ENCODE data around the gene SNX27.

SNX27 gene

DNA sequence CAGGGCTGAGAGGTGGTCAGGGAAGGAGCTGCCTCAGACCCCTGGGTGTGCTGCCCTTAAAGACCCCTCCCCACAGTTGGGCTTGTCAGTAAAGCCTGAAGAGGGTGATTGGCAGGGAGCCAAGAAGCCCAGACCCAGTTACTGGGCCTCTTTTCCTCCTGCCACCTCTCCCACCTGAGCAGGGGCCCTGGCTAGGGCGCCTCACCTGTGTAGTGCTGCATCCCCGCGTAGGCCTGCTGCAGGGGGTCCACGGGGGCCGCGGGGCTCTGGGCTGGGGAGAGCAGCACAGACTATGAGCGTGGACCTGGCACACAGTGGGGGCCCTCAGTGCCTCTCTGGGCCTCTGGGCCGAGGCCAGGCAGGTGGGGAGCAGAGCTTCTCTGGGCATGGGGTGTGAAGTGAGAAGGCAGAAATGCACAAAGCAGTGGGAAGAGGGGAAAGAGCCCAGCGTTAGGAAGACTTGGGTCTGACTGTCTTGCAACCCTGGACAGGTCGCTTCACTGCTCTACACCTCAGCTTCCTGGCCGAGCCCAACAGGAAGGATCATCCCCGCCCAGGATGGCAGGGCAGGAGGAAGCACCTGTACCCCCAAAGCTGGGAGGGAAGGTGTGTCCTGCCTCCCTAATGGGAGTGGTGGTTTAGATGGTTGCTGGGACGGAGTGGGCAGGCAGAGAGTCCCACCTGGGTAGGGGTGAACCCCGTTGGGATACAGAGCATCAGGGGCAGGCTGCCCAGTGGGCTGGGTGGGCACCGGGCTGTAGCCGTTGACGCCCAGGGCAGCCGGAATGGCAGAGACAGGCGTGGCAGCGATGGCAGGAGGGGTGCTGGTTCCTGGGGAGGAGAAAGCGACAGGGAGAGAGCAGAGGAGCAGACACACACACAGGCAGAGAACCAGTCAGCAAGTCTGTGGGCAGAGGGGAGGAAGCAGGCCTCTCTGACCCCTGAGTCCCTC is 94.9 kb downstream of the SNX27 start:
- DNase-seq = no peak

DNA sequence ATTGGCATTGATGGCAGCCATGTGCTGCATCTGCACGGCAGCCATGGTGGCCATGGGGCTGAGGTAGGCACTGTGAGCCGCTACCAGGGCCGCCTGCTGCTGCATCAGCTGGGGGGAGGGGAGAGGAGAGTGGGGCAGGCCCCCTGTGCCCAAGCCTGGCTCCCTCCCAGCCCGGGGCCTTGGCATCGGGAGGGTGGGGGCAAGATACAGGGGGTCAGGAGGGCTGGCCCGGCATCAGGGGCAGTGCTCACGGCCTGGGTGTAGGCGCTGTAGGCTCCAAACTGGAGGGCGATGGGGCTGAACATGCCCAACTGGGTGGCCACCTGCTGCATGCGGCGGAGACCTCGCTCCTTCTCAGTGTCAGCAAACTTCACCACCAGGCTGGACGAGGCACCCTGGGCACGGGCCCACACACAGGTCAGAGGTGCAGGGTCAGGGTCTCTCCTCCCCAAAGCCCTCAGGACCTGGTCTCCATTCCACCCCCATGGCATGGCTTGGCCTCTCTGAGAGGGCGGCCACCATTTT is 95.8 kb downstream of the SNX27 start:
- no peak for DNase-seq

DNA sequence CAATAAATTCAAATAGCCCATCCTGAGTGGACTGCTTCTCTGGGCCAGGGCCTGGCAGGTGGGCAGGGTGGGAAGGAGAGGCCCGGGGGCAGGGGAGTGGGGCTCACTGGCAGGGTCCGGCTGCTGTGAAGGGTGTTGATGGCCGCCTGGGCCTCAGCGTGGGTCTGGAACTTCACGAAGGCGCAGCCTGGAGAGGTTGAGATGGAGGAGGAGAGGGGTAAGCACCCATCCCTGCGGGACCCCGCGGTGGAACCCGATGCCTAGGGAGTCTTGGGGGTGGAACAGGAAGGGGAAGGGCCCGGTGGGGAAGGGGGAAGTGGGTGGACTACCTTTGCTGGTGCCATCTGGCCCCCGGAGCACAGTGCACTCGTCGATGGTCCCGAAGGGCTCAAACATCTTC is 97.0 kb downstream of the SNX27 start:
- DNase-seq = no peak

DNA sequence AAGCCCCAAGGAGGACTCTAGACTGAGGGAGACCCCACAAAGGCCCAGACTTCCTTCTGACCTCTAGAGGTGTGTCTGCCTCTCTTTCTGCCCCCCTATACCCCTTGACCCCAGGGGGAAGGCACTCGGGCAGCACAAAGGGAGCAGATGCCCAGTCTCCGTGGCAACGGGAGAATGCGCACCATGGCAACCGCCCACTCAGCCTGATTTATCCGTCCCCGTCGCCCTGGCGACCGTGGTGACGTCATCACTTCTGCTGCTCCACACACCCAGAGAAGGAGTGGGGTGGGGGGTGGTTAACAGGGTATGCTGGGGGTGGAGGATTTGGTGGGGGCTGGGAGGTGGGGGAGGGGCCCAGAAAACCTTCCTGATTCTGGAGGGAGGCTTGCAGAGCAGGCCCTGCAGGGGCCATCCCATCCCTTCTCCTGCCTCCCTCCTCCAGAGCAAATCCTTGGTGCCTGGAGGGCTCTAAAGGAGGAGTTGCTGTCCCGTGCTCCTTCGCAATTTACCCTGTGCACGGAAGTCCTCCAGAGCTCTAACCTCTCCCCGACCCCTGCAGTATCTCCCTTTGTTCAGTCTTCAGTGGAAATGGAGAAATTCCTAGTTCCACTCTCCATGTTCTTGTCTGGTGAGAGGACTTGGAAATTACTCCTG is 98.5 kb downstream of the SNX27 start:
- DNase-seq = no peak

DNA sequence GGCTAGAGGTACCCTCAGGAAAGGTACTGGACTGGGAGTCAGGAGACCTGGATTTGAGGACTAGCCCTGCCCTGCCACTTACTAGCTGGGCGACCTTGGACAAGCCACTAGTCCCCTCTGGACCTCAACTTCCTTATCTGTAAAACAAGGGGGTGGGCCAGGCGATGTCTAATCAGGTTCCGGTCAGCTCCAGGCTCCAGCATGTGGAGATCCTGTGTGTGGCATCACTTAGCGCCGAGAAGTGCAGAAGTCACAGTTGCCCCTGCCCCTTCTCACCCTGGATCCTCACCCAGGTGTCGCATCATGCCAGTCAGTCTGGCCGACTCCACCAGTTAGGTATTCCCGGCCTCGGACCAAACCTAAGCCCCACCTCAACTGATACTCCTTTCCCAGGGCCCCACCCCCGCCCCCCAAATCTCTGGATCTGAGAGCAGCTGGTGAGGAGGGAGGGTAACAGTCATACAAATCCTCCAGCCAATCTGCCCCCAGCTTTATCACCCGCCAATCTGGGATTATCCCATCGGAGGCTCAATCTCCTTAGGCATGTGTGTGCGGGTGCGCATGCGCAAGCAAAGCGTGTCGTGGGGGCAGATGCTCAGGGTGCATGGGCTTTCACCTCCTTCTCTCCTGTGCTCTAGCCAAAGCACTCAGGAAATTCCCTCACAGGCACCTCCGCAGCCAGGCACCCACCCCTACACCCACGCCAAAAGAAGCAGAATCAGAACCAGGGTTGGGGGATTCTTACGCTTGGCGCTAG is 99.4 kb downstream of the SNX27 start:
- no peak for DNase-seq

DNA sequence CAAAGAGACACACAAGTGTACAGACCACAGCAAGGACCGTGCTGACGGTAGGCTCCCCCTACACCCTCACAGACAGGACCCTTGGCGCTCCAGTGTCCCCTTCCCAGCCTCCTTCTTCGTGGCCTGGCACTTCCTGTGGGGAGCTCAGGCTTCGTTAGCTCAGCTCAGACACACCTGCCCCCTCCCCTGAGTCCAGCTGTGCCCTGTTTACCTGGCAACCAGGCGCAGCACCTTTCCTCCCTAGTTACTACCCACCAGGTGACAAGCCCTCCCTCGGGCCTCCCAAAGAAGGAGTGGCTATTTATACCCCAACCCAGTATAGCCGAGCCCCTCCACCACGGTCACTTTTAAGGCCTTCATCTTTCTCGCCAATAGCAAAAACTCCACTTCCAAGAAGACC is 100.1 kb downstream of the SNX27 start:
- no peak for DNase-seq

DNA sequence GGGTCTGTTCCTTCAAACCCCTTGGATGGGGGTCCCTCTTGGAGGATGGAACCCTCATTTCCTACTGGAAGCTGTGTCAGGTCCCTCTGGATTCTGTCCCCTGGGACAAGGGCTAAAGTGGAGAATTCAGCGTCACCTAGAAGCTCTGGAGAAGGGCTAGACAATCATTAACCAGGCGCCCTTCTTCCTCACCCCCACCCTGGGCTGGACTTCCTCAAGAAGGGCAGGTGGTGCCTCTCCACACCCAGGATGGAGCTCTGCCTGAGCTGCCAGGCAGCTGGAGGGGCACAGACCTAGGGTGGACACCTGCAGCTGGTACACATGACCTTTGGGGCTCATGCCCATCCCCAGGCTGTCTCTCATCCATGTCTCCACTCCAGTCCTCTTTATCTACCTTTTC is 101.2 kb downstream of the SNX27 start:
- DNase-seq = no peak

DNA sequence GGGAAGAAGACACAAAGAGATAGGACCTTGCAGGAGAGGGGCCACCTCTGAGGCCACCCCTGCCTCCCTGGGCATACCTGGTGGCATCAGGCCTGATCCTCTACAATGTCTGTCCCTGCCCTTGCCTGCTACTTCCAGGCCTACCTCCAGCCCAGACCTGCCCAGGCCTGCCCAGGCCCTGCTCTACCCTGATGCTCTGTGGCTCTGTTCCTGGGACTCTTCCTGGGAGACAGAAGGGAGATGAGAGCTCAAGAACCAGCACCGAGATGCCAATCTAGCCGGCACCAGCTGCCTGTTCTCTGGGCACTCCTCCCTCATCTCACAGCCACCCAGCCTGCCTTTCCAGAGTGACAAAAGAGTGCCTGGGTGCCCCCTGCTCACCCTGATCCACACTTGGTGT is 102.0 kb downstream of the SNX27 start:
- DNase-seq = no peak

DNA sequence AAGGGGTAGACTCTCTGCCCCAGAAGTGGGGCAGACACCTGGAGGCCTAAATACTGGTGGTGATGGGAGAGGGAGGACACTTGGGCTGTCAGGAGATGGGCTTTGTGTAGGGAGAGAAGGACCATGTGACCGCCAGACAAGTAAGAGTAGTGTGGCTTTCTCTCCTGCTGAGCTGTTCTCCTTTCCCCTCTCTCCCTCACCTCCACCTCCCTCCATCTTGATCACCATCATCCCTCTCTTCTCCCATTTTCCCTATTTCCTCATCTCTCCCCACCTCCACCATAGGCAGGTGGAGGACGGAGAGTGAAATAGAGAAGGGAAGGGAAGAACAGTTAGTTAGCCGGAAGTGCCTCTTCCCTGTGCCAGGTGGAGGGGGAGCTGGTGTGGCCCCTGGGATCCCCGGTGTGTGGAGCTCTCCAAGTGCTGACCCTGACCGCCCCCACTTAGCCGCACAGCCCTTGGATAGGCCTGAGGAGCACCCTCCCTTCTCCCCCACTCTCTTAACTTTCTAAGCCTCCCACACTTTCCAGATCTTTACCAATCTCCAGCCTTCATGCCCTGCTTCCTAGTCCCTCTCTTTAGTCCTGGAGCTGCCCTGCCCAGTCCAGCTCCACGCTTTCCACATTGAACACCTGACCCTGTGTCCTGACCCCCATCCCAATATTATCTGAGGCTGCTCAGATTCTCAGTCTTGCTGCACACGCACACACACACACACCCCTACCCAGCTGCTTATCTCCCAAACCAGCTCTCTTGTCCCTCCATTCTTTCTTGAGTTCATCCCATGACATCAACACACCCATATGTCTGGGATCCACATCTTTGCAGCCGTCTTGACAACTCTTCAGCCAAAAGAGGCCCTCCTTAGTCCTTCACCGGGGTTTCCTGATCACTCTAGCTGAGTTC is 103.2 kb downstream of the SNX27 start:
- DNase-seq = no peak

DNA sequence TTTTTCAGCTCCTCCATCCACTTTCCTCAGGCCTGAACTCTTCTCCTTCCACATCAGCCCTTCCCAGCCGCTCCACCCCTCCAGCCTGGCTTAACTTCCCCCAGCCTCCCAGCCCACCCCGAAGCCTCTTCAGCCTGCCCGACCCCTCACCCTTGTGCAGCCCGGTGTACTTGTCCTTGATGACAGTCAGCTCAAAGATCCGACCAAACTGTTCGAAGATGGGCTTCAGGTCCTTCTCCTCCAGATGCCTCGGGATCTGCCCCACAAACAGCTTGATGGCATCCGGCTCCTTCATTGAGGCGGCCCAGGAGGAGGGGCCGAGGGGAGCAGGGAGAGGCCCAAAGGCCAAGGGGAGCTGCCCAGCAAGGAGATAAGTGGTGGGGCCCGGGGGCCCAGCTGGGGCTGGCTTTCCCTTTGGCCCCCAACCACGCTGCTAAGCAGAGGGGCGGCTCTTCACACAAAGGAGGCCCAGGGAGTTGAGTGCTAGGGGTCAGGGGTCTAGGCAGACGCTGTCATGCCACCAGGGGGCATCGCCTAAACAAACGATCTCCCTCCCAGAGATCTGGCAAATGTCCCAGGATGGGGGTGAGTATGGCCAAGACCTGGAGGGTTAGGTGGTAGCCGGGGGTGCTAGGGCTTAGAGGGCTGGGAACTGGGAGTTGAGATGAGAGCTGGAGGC is 104.0 kb downstream of the SNX27 start:
- DNase-seq = no peak

DNA sequence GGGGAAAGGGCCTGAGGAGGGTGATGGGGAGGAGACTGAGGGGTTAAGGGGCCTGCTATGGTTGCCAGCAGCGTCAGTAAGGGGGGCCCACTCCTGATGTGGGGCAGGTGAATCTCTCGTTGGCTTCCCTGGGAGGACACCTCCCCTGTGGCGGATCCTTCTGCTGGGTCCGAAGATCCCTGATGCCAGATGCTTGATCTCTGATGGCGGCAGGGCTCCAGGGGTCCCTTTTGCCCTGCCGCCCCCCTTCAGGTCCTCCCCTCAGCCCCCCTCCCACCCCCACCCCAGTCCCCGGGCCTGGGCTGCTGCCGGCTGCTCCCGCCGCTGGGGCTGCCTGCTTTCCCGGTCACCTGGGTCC is 104.5 kb downstream of the SNX27 start:
- no peak for DNase-seq

DNA sequence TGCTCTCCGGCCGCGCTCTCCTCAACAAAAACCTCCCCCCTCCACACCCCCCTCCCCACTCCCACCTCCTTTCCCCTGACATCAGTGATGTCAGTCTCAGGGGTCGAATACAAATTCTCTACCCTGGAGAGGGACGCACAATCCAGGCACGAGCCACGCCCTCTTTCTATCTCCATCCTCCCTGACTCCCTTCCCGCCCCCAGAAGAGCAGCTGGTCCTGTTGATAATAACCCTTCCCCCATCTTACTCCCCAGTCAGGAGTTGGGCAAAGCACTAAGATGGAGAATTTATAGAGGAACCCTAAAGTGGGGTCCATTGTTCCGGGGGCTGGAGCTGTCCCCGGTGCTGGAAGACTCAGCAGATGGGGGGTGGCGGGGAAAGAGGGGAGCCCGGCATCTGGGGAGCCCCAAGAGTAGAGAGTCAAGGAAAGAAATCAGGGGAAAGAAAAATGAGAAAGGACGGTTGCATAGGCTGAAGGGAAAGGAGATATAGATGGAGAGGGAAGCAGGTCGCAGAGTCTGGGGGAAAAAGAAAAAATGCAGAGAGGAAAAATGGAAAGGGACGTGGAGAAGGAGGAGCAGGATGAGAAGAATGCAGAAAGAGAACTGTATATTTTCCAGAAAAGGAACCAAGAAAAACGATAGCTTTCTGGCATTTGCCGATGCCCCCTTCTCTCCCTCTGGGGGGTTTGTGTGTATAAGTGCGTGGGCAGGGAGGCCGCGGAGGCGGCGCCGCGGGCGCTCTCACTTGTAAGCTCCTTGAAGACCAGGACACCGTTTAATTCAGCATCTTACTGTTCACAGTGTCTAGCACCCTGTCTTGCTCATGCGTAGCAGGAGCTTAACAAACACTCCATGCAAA is 105.2 kb downstream of the SNX27 start, which contains the start of gene CELF3:
Gene CELF3, minus strand, starts transcription at position 33 of the 861 bp plus-strand sequence. CDS start 783 bp downstream, outside the sequence.
- DNase-seq = no peak

DNA sequence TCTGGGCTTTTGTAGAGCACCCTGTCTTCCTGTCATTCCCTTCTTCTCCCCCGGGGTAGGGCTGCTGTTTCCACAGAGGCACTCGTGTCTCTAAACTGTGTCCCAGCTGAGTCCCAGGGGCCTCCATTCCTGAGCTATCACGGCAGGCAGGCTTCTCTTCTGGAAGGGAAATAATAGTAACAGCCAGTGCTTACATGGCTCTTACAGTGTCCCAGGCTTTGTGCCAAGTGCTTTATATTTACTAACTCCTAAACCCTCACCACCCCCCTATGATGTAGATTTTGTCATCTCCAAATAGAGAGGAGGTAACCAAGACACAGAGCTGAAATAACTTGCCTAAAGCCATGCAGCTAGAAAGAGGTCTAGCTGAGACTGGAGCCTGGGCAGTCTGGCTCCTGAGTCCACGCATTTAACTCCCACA is 106.2 kb downstream of the SNX27 start:
- DNase-seq = no peak

DNA sequence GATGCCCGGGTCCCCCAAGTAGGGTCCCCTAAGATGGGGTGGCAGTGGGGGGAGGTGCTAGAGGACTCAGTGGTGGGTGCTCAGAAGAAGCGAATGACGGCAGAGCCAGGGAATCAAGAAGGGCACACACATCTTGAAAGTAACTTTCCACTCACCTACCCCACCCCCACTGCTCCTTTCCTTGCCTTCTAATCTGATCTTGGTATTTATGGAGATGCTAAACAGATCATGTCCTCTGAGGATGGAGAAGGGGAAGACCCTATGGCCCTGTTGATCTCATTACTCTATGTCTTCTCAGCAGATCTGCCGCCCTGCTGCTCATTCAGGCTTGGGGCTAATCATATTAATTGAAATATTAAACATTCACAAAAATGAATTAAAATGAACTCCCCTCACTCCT is 106.8 kb downstream of the SNX27 start:
- DNase-seq = no peak

DNA sequence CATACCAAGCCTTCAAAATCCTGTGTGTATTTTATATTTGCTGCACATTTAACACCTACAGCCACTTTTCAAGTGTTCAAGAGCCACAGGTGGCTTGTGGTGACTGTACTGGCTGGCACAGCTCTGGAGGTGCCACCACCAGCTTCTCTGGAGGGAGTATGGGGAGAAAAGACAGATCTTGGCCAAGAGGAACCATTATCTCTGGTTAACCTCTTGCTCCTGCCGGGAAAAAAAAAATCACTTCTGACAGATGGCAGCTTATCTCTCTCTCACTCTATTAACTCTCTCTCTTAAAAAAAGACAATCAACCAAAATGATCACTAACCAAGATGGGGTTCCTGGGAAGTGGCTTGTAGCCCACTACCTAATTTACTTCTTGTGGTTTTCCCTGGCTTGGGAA is 108.3 kb downstream of the SNX27 start:
- no peak for DNase-seq

DNA sequence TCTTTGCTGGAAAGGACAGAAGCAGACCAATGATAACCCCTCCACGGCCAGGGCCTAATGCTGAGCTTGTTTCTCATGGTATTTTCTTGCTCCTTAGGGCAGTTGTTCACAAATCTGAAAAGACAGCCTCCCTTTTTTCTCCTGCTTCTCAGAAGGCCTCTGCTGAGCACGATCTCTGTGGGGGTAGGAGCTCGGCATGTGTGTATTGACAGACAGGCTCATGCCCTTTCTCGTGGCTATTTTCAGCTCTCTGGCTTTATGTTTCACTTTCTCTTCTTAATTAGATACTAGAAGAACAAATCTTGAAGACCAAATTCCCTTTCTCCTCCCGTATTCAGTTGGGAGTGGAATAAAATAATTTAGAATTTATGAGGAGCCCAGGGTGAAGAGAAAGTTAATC is 108.7 kb downstream of the SNX27 start:
- no peak for DNase-seq

DNA sequence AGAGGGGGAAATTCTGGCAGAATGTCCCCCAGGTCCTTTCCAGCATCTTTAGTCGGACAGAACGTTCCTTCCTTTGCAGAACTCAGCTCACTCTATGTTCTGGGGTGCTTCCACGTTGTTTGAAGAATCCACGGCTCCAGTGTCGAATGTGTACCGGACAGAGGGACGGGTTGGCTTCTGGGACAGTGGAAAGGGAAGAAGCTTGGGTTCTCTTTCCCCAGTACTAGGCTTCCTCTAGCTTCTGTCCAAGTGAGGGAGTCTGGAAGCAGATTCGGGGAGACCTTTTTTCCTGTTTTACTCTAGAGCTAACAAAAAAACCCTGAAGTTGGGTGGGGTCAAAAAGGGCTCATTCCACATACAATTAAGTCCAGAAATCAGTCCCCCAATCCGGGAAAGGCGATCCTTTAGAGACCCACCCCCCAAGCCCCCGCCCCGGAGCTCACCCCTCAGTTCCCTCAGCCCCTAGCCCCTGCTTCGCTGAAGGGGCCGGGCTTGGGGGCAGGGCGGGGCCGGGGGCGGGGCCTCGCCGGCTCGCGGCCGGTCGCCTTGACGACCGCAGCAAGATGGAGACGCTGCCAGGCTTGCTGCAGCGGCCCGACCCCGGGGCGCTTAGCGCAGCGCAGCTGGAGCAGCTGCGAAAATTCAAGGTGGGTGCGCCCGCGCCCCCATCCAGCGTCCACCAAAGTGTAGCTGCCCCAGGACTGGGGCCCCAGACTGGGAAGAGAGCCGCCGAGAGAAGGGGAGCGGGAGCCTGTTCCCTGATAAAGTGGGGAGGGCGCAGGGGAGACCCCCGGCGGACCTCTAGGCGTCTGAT is 109.3 kb downstream of the SNX27 start, which contains the start of gene RIIAD1:
Gene RIIAD1, plus strand, starts transcription at position 549 of the 814 bp plus-strand sequence. Its CDS starts 15 bp downstream, at position 564.
- peak; percentile 70 for DNase-seq

DNA sequence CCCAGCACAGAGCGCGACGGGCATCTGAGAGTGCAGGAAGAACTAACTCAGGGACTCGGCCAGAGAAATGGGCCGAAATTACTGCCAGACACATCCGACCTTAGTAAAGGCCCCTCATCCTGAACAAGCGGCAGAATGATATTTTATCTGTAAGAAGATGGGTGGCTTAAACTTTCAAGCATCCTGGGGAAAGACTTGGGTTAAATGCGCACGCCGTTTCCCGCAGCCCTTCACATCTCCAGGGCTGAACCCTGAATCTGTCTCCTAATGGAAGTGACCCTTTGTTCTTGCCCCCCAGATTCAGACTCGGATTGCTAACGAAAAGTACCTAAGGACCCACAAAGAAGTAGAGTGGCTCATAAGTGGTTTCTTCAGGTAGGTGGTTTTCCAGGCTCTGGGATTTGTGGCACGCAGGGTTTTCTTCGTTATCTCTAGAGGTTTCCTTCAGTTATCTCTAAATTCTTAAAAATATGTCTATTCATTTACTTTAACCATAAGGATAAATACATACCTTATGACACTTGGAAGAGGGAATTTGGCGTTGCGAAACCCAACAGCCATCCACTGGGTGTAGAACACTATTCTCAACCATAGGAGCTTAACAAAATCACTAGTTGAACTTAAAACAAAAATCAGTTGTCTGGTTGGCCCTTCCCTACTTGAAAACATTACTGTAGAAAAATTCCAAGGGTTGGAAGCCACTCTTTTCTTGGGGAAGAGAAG is 110.1 kb downstream of the SNX27 start:
- no peak for DNase-seq
